HEK293 (cell line): ENCODE results near the gene CREBBP.

Experiments used
- MZF1 ChIP-seq: fragments of 450-650 bp; formaldehyde crosslinking; IDR thresholded peaks from 2 replicates; pipeline ENCODE4 v1.5.1; 2017; ENCODE audit warnings: missing biosample characterization, missing genetic modification characterization, borderline replicate concordance
- ZNF423 ChIP-seq: fragments of 450-650 bp; formaldehyde crosslinking; IDR thresholded peaks from 2 replicates; pipeline ENCODE4 v1.5.1; 2016; ENCODE audit warnings: missing biosample characterization, missing genetic modification characterization
- ZNF521 ChIP-seq: fragments of 450-650 bp; formaldehyde crosslinking; IDR thresholded peaks from 2 replicates; pipeline ENCODE4 v1.5.1; 2017; ENCODE audit warnings: missing biosample characterization, mild to moderate bottlenecking, missing genetic modification characterization
- ZNF561 ChIP-seq: fragments of 450-650 bp; IDR thresholded peaks from 2 replicates; pipeline ENCODE4 v1.5.1; 2018; ENCODE audit warnings: missing biosample characterization, missing genetic modification characterization, borderline replicate concordance
- TF ChIP-seq, protein P1 (sequence below): fragments of 450-650 bp; formaldehyde crosslinking; IDR thresholded peaks from 2 replicates; pipeline ENCODE4 v1.5.1; 2016; ENCODE audit warnings: missing biosample characterization, missing genetic modification characterization
- TF ChIP-seq, protein P2 (sequence below): fragments of 450-650 bp; IDR thresholded peaks from 2 replicates; pipeline ENCODE4 v1.5.1; 2018; ENCODE audit warnings: missing biosample characterization, mild to moderate bottlenecking, missing genetic modification characterization
- TF ChIP-seq, protein P3 (sequence below): fragments of 450-650 bp; formaldehyde crosslinking; IDR thresholded peaks from 2 replicates; pipeline ENCODE4 v1.5.1; 2016; ENCODE audit warnings: missing biosample characterization, missing genetic modification characterization
- TF ChIP-seq, protein P4 (sequence below): fragments of 450-650 bp; formaldehyde crosslinking; IDR thresholded peaks from 2 replicates; pipeline ENCODE4 v1.5.1; 2016; ENCODE audit warnings: missing biosample characterization, missing genetic modification characterization

DNA sequence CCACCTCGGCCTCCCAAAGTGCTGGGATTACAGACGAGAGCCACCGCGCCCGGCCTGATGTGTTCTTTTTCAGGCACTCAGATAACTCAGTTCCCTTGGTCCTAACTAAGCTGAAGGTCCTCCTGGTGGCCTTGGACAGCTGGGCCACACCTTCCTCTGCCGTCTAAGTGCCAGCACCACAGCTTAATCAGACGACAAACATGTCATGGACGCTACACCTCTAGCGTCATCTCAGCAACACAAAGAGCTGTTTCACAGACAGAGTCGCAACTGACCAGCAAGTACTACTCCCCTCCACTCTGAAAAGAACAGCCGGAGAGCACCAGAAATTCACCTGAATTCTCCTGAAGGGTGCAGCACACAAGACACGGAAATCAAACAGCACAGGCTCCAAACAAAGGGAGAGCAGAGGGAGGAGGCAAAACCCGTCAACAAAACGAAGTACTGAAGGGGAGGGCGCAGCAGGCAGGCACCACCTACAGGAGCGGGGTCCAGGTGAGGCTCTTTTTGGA, 167.6 kb downstream of the CREBBP start:
- no peak for TF ChIP-seq ZNF521 (tag by site-specific recombination)
- TF ChIP-seq, protein P1, sequence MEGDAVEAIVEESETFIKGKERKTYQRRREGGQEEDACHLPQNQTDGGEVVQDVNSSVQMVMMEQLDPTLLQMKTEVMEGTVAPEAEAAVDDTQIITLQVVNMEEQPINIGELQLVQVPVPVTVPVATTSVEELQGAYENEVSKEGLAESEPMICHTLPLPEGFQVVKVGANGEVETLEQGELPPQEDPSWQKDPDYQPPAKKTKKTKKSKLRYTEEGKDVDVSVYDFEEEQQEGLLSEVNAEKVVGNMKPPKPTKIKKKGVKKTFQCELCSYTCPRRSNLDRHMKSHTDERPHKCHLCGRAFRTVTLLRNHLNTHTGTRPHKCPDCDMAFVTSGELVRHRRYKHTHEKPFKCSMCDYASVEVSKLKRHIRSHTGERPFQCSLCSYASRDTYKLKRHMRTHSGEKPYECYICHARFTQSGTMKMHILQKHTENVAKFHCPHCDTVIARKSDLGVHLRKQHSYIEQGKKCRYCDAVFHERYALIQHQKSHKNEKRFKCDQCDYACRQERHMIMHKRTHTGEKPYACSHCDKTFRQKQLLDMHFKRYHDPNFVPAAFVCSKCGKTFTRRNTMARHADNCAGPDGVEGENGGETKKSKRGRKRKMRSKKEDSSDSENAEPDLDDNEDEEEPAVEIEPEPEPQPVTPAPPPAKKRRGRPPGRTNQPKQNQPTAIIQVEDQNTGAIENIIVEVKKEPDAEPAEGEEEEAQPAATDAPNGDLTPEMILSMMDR (tag by site-specific recombination), result no peak
- TF ChIP-seq ZNF561 (tag by site-specific recombination), result no peak
- TF ChIP-seq, protein P2, sequence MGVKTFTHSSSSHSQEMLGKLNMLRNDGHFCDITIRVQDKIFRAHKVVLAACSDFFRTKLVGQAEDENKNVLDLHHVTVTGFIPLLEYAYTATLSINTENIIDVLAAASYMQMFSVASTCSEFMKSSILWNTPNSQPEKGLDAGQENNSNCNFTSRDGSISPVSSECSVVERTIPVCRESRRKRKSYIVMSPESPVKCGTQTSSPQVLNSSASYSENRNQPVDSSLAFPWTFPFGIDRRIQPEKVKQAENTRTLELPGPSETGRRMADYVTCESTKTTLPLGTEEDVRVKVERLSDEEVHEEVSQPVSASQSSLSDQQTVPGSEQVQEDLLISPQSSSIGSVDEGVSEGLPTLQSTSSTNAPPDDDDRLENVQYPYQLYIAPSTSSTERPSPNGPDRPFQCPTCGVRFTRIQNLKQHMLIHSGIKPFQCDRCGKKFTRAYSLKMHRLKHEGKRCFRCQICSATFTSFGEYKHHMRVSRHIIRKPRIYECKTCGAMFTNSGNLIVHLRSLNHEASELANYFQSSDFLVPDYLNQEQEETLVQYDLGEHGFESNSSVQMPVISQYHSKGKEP (tag by site-specific recombination), result no peak
- TF ChIP-seq, protein P3, sequence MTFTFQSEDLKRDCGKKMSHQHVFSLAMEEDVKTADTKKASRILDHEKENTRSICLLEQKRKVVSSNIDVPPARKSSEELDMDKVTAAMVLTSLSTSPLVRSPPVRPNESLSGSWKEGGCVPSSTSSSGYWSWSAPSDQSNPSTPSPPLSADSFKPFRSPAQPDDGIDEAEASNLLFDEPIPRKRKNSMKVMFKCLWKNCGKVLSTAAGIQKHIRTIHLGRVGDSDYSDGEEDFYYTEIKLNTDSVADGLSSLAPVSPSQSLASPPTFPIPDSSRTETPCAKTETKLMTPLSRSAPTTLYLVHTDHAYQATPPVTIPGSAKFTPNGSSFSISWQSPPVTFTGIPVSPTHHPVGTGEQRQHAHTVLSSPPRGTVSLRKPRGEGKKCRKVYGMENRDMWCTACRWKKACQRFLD (tag by site-specific recombination), result no peak
- no peak for TF ChIP-seq MZF1 (tag by site-specific recombination)
- no peak for TF ChIP-seq ZNF423 (tag by site-specific recombination)
- TF ChIP-seq, protein P4, sequence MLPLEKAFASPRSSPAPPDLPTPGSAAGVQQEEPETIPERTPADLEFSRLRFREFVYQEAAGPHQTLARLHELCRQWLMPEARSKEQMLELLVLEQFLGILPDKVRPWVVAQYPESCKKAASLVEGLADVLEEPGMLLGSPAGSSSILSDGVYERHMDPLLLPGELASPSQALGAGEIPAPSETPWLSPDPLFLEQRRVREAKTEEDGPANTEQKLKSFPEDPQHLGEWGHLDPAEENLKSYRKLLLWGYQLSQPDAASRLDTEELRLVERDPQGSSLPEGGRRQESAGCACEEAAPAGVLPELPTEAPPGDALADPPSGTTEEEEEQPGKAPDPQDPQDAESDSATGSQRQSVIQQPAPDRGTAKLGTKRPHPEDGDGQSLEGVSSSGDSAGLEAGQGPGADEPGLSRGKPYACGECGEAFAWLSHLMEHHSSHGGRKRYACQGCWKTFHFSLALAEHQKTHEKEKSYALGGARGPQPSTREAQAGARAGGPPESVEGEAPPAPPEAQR (tag by site-specific recombination), result no peak
